K562 (cell line): ENCODE measurements around the gene KCTD21. TPM values are rescaled to one million over a fixed set of nuclear protein-coding genes. Genes with fewer than 3 reads are reported as not detected.

ENCODE experiments used
- ATAC-seq: fragments of 200-7000 bp; cut with Tn5 transposase; 3 replicates; pipeline ENCODE4 v1.9.1; 2020; ENCODE audit warnings: moderate library complexity
- BruUV-seq: library from RNA; stranded (reverse); fragments of 400-500 nt; replicated peaks from 2 replicates; lab custom pipeline; 2021; lab: Mats Ljungman, UMichigan
- CTCF ChIA-PET: fragments of 300-600 bp; formaldehyde crosslinking; extraction: SDS; loops from one replicate; lab custom pipeline; 2021; ENCODE audit warnings: low intra/inter-chr PET ratio; lab: Yijun Ruan, JAX
- POLR2A ChIA-PET: fragments of 300-600, 350-650 bp; sonication (Branson Sonifier 250); formaldehyde crosslinking; extraction: SDS; loops from one replicate; lab custom pipeline; 2021; ENCODE audit warnings: antibody characterized with exemption, inconsistent platforms; lab: Yijun Ruan, JAX
- DNase-seq, 4 experiments: peaks; one replicate each; pipeline versions ENCODE4 v3.0.0 to v3.0.0-alpha.2; 2011 to 2018; ENCODE audit warnings: low spot score in 3 of 4, mixed read lengths in 3 of 4; ENCODE audit errors: extremely low read depth in 1 of 4
- FAIRE-seq: peaks from 2 replicates; lab custom pipeline; 2011; peaks lifted over from hg19 to GRCh38; lab: Jason Lieb, UNC
- H2AFZ ChIP-seq: 2 replicates; pipeline ENCODE4 v1.6.0; 2011; ENCODE audit warnings: low read depth, low read length, control low read depth, inconsistent platforms
- H3K27ac ChIP-seq: fragments of 200-600 bp; 3 replicates; pipeline ENCODE4 v1.8.0; 2011; ENCODE audit warnings: low read depth, mild to moderate bottlenecking, control low read depth, inconsistent platforms, low read length, moderate library complexity, mixed read lengths; ENCODE audit errors: extremely low read depth
- H3K27me3 ChIP-seq, 2 experiments: fragments of 300-600 bp in 1 of 2; 2 replicates in 1 of 2; 3 replicates in 1 of 2; pipeline versions ENCODE4 v1.6.0 to v1.8.0; 2011; ENCODE audit warnings: inconsistent platforms in 2 of 2, low read length in 2 of 2, mild to moderate bottlenecking in 1 of 2, mixed read lengths in 1 of 2, moderate library complexity in 1 of 2; ENCODE audit not compliant: control insufficient read depth in 2 of 2, insufficient read depth in 2 of 2
- H3K36me3 ChIP-seq: fragments of 300-600 bp; 3 replicates; pipeline ENCODE4 v1.8.0; 2011; ENCODE audit warnings: mild to moderate bottlenecking, low read length, inconsistent platforms; ENCODE audit not compliant: control insufficient read depth, insufficient read depth
- H3K4me1 ChIP-seq, 2 experiments: fragments of 200-600 bp in 1 of 2; replicated peaks in 1 of 2; 2 replicates in 1 of 2; 3 replicates in 1 of 2; pipeline versions ENCODE4 v1.5.1 to v1.8.0; 2011; ENCODE audit warnings: inconsistent platforms in 2 of 2, low read length in 2 of 2, mild to moderate bottlenecking in 1 of 2, mixed read lengths in 1 of 2, moderate library complexity in 1 of 2; ENCODE audit not compliant: control insufficient read depth in 2 of 2, insufficient read depth in 2 of 2
- H3K4me2 ChIP-seq: 2 replicates; pipeline ENCODE4 v1.6.1; 2011; ENCODE audit warnings: low read length, control low read depth, inconsistent platforms, mixed read lengths; ENCODE audit not compliant: insufficient read depth
- H3K4me3 ChIP-seq: fragments of 200-600 bp; sonication (generic), shearing (Covaris generic); 2 replicates; pipeline ENCODE4 v1.5.1; 2016; ENCODE audit warnings: control low read depth, inconsistent platforms
- H3K79me2 ChIP-seq: fragments of 200-600 bp; 3 replicates; pipeline ENCODE4 v1.8.0; 2011; ENCODE audit warnings: low read length, inconsistent platforms; ENCODE audit not compliant: control insufficient read depth, insufficient read depth
- H3K9ac ChIP-seq, 2 experiments: 2 replicates each; pipeline versions ENCODE4 v1.6.0 to v1.6.1; 2011; ENCODE audit warnings: low read depth in 2 of 2, low read length in 2 of 2, control low read depth in 1 of 2, inconsistent platforms in 1 of 2, mild to moderate bottlenecking in 1 of 2, mixed read lengths in 1 of 2; ENCODE audit not compliant: insufficient read depth in 1 of 2
- H3K9me1 ChIP-seq: one replicate; pipeline ENCODE4 v1.6.0; 2011; ENCODE audit warnings: inconsistent platforms, mild to moderate bottlenecking, low read length, moderate library complexity; ENCODE audit not compliant: control insufficient read depth, insufficient read depth
- H3K9me3 ChIP-seq: replicated peaks from 2 replicates; pipeline ENCODE4 v1.5.1; 2011; ENCODE audit warnings: low read depth, low read length, inconsistent platforms; ENCODE audit not compliant: control insufficient read depth, insufficient read depth
- H4K20me1 ChIP-seq: replicated peaks from 2 replicates; pipeline ENCODE4 v1.6.1; 2011; ENCODE audit warnings: low read length, inconsistent platforms, mixed read lengths; ENCODE audit not compliant: control insufficient read depth, insufficient read depth
- FOXA3 ChIP-seq, 2 experiments: fragments of 450-650 bp in 1 of 2; sonication (generic) in 1 of 2; formaldehyde crosslinking; IDR thresholded peaks in 1 of 2; conservative IDR thresholded peaks in 1 of 2; 2 replicates each; pipeline versions ENCODE4 v1.4.0 to v1.8.0; 2020 to 2022; ENCODE audit warnings: mild to moderate bottlenecking in 2 of 2, missing genetic modification reagents in 1 of 2
- POLR3A ChIP-seq: IDR thresholded peaks from 2 replicates; pipeline ENCODE4 v1.6.1; 2011; ENCODE audit warnings: borderline replicate concordance, mild to moderate bottlenecking, moderate library complexity; ENCODE audit not compliant: insufficient read length, insufficient read depth; ENCODE audit errors: extremely low read depth
- TEAD4 ChIP-seq, 2 experiments: sonication (generic) in 1 of 2; formaldehyde crosslinking in 1 of 2; IDR thresholded peaks; 2 replicates each; pipeline versions ENCODE4 v1.6.1 to v1.8.0; 2012 to 2022; ENCODE audit warnings: borderline replicate concordance in 1 of 2, inconsistent platforms in 1 of 2, low read length in 1 of 2, mild to moderate bottlenecking in 1 of 2, missing genetic modification reagents in 1 of 2
- THAP7 ChIP-seq: fragments of 250-450 bp; sonication (Bioruptor Pico); IDR thresholded peaks from 2 replicates; pipeline ENCODE4 v1.5.0; 2021
- WGBS: fragments of 100-300 bp; shearing (Covaris generic); methylation state at CpG from one replicate; pipeline ENCODE4 v1.1.6; 2016; ENCODE audit warnings: low coverage, mixed read lengths; ENCODE audit not compliant: insufficient coverage; ENCODE audit errors: missing lambda C conversion rate; 5-methylcytosine and 5-hydroxymethylcytosine counted together
- in situ Hi-C: fragments of 300-500 bp; cut with MboI; formaldehyde crosslinking; loops from 4 replicates; pipeline ENCODE4 v1.15.0; 2018; ENCODE audit warnings: inconsistent platforms, mixed read lengths
- intact Hi-C: fragments of 100-400 bp; cut with micrococcal nuclease; formaldehyde crosslinking; loops from 2 replicates; pipeline ENCODE4 v1.14.2; 2022
- polyA plus RNA-seq, 8 experiments: library from polyadenylated mRNA; depleted of rRNA in 4 of 8; stranded (reverse) in 5 of 8; unstranded in 3 of 8; fragments of >200 nt; fragmentation: Nextera tagmentation in 2 of 8; fragmentation: Illumina TruSeq in 1 of 8; extraction: Ambion mirVana in 2 of 8; extraction: Trizol in 1 of 8; gene quantifications; 2 replicates each; pipeline versions ENCODE4 v1.2.1 to v1.2.3, GENCODE V29; 2011 to 2014; ENCODE audit warnings: inconsistent platforms in 1 of 8, missing spikeins in 1 of 8
- total RNA-seq, 7 experiments: library from RNA; depleted of rRNA in 6 of 7; stranded (reverse); fragments of >200 nt in 6 of 7; fragmentation: Illumina TruSeq in 2 of 7; extraction: Trizol in 2 of 7; gene quantifications; 2 replicates each; pipeline versions ENCODE4 v1.2.1 to v1.2.3, GENCODE V29; 2011 to 2021; ENCODE audit warnings: low replicate concordance in 1 of 7
- TF ChIP-seq, protein P1 (sequence below): sonication (generic); formaldehyde crosslinking; IDR thresholded peaks from 2 replicates; pipeline ENCODE4 v1.9.0; 2022; ENCODE audit warnings: mild to moderate bottlenecking, missing genetic modification reagents

The KCTD21 gene
- total and polyA plus RNA-seq, 9 of the 15 experiments (the other 6 are each of a cell fraction or from before 2014, with no cell fraction given) = 0.34 to 5.4 (median 1.9) TPM

DNA sequence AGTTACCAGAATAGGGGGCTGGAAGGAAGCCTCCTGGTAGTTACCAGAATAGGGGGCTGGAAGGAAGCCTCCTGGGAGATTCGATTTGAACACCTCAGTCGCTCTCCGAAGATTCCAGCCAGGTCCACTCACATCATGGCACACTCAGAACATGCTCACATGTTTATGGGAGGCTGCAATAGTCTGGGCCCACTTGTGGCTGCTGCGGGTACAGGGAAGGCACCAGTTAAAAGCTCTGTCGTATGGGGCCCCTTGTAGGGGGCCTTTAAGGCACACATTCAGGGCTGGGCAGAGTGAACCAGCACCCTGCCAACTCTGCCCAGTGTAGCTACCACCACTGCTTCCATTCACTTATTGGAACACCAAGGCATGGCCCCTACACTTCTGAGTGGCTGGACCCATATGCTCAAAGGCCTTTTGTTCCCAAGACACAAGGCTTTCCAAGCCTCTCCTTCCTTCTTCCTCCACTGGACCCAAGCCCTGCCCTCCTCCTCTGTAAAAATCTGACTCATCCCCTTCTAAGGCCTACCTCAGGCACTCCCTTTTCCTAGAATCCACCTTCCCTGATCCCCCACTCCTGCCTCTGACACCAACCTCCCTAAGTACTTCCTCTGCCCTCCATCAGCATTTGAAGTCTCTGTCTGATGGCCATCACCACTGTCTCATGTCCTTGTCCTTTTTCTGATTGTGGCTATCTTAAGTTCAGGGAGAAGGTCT lies 28.3 kb upstream of the KCTD21 start (continued):
- TF ChIP-seq TEAD4 (IDR thresholded peaks at IDR 0.05; ENCODE audit: low read length) = no peak
- no peak for TF ChIP-seq TEAD4 (CRISPR knock-in tag; IDR thresholded peaks at IDR 0.05; ENCODE audit: borderline replicate concordance)
- TF ChIP-seq, all 486 proteins: peak for 28

DNA sequence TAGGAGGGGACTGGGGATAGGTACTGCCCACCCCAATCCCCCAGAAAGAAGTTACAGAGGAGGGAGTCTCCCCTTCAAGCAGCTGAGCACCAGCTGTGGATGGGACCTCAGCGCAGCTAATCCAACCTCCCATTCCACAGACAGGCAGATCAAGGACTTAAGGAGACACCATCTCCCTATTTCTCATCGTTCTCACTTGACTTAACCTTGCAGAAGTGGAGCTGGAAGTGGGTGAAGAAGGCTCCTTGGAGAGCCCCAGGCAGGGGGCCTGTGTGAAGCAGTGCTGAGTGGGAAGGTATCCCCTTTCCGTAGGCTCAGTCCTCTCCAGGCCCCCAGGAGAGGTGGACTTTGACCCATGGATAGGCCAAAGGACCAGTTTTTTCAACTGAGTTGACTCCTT lies 27.6 kb upstream of the KCTD21 start:
- Histone ChIP-seq H4K20me1 (no peaks in the 10 kb centered on the region), H2AFZ (no peak overlapping the region), H3K9ac (no peak overlapping the region), H3K4me3 (no peak overlapping the region), H3K4me2 (no peak overlapping the region), H3K36me3 (peaks cover 73% of the 10 kb centered on the region; the same call in 2 of the 3 replicates), H3K9me1 (peaks cover 3% of the 10 kb centered on the region), H3K27me3 (no peaks in the 10 kb centered on the region), H3K79me2 (no peaks in the 10 kb centered on the region), H3K4me1 (peaks cover 3 to 12% of the 10 kb centered on the region in 2 experiments; a peak in 3 of 5 replicates), H3K27ac (no peak overlapping the region), H3K9me3 (no peaks in the 10 kb centered on the region)
- ChIA-PET POLR2A (interaction anchor here (0.5 to 1.6 kb wide), 4 partner anchors 9 to 32 kb away, joined by 3 to 4 read pairs (median 4); partner anchors contain the start of gene KCTD21), CTCF (no interaction called here)
- FAIRE-seq (no peak), ATAC-seq (no peak), DNase-seq (no peak)
- in situ Hi-C loops (no loop called here), intact Hi-C loops (no loop called here)
- 96% methylated on average over 3 of the region's 3 CpGs for WGBS
- no TSS peak for BruUV-seq
- TF ChIP-seq FOXA3 (CRISPR knock-in tag; conservative IDR thresholded peaks at IDR 0.05 in 1 of 2, IDR thresholded peaks at IDR 0.05 in 1 of 2) = no peak
- TF ChIP-seq POLR3A = no peak
- TF ChIP-seq THAP7 (CRISPR knock-in tag) = no peak
- TF ChIP-seq, protein P1, sequence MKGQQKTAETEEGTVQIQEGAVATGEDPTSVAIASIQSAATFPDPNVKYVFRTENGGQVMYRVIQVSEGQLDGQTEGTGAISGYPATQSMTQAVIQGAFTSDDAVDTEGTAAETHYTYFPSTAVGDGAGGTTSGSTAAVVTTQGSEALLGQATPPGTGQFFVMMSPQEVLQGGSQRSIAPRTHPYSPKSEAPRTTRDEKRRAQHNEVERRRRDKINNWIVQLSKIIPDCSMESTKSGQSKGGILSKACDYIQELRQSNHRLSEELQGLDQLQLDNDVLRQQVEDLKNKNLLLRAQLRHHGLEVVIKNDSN (CRISPR knock-in tag) = no peak
